OCI-LY1 (cell line): ENCODE data around the gene AGR3.

Experiments
- H2AFZ ChIP-seq: fragments of 200-600 bp; sonication (generic), shearing (Covaris generic); 2 replicates; pipeline ENCODE4 v1.6.0; 2014; ENCODE audit warnings: antibody characterized with exemption, mild to moderate bottlenecking, low read length
- H3F3A ChIP-seq: fragments of 200-600 bp; sonication (generic), shearing (Covaris generic); 2 replicates; pipeline ENCODE4 v1.6.0; 2014; ENCODE audit warnings: mild to moderate bottlenecking, antibody characterized with exemption, low read length, moderate library complexity; ENCODE audit not compliant: insufficient read depth
- H3K27ac ChIP-seq: fragments of 200-600 bp; sonication (generic); 2 replicates; pipeline ENCODE4 v1.5.1; 2014; ENCODE audit warnings: low read length, mixed run types, mild to moderate bottlenecking, low read depth; ENCODE audit not compliant: poor library complexity, severe bottlenecking
- H3K27me3 ChIP-seq: fragments of 200-600 bp; sonication (generic); 2 replicates; pipeline ENCODE4 v1.6.0; 2014; ENCODE audit warnings: antibody characterized with exemption, mild to moderate bottlenecking, low read length, moderate library complexity; ENCODE audit not compliant: insufficient read depth
- H3K36me3 ChIP-seq: fragments of 200-600 bp; sonication (generic); 2 replicates; pipeline ENCODE4 v1.6.1; 2014; ENCODE audit warnings: mild to moderate bottlenecking, antibody characterized with exemption, low read length, moderate library complexity, mixed read lengths; ENCODE audit not compliant: insufficient read depth
- H3K4me1 ChIP-seq: fragments of 200-600 bp; sonication (generic); 2 replicates; pipeline ENCODE4 v1.5.1; 2014; ENCODE audit warnings: mild to moderate bottlenecking, low read length, moderate library complexity; ENCODE audit not compliant: insufficient read depth, severe bottlenecking
- H3K4me2 ChIP-seq: fragments of 200-600 bp; sonication (generic), shearing (Covaris generic); 2 replicates; pipeline ENCODE4 v1.6.1; 2014; ENCODE audit warnings: low read length
- H3K4me3 ChIP-seq: fragments of 200-600 bp; sonication (generic); 2 replicates; pipeline ENCODE4 v1.5.1; 2014; ENCODE audit warnings: low read length, low read depth, mild to moderate bottlenecking, mixed read lengths; ENCODE audit not compliant: poor library complexity, severe bottlenecking
- H3K79me2 ChIP-seq: fragments of 200-600 bp; shearing (Covaris generic); 2 replicates; pipeline ENCODE4 v1.6.1; 2016; ENCODE audit warnings: mixed run types, low read length, mixed read lengths; ENCODE audit not compliant: insufficient read depth
- H3K9ac ChIP-seq: fragments of 200-600 bp; sonication (generic), shearing (Covaris generic); 2 replicates; pipeline ENCODE4 v1.6.1; 2014; ENCODE audit warnings: mild to moderate bottlenecking, low read length, mixed read lengths
- H3K9me2 ChIP-seq: fragments of 200-600 bp; sonication (generic), shearing (Covaris generic); 2 replicates; pipeline ENCODE4 v1.6.1; 2014; ENCODE audit warnings: low read depth, mild to moderate bottlenecking, low read length, mixed read lengths
- H3K9me3 ChIP-seq: fragments of 200-600 bp; shearing (Covaris generic); 2 replicates; pipeline ENCODE4 v1.6.1; 2014; ENCODE audit warnings: low read length, mixed read lengths
- H4K20me1 ChIP-seq: fragments of 200-600 bp; sonication (generic), shearing (Covaris generic); 2 replicates; pipeline ENCODE4 v1.6.0; 2016; ENCODE audit warnings: mild to moderate bottlenecking, low read length; ENCODE audit not compliant: insufficient read depth
- EZH2 ChIP-seq: fragments of 200-600 bp; sonication (generic), shearing (Covaris generic); IDR thresholded peaks from 2 replicates; pipeline ENCODE4 v1.8.0; 2017; ENCODE audit warnings: borderline replicate concordance, mixed run types, mild to moderate bottlenecking, antibody characterized with exemption, low read length, moderate library complexity, mixed read lengths
- TF ChIP-seq, protein P1 (sequence below): fragments of 200-600 bp; sonication (generic), shearing (Covaris generic); IDR thresholded peaks from 2 replicates; pipeline ENCODE4 v1.5.1; 2017; ENCODE audit warnings: mild to moderate bottlenecking, antibody characterized with exemption, low read length, moderate library complexity, mixed read lengths

AGR3 gene

DNA sequence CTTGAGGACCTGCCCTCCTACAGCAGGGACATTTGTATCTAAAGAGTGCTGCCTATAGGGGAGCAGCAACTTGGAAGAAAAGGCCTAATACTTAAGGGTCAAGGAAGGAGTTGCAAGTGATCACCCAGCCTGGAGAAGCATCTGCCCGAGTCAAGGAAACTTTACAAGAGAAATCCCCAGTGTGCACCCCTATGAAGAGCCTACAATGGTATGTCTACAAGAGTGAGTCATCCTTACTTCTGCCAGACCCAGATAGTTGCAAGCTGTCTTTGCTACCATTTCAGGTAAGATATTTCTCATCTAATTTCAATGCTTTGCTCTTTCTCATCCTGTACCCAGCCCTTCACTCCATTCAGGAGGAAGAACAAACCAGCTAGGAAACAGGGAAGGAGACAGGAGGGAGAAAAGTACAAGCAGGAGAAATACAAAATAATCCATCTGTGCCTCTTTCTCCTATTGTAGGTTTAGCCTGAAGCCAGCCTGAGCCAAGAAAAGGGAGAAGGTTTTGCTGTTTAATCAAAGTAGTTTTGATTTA, 34.4 kb upstream of the AGR3 start:
- Histone ChIP-seq H3F3A (no peaks in the 10 kb centered on the region), H3K36me3 (no peaks in the 10 kb centered on the region), H3K4me2 (peak overlapping the region; percentile 30), H3K27me3 (no peaks in the 10 kb centered on the region), H3K9ac (peak overlapping the region; percentile 2; the same call in 1 of the 2 replicates), H3K4me3 (peak overlapping the region; percentile 49), H3K9me2 (no peaks in the 10 kb centered on the region), H3K27ac (peak overlapping the region; percentile 39), H3K79me2 (no peaks in the 10 kb centered on the region), H2AFZ (no peak overlapping the region), H4K20me1 (no peaks in the 10 kb centered on the region), H3K9me3 (no peaks in the 10 kb centered on the region), H3K4me1 (peaks cover 35% of the 10 kb centered on the region)
- no peak for TF ChIP-seq EZH2
- TF ChIP-seq, protein P1, sequence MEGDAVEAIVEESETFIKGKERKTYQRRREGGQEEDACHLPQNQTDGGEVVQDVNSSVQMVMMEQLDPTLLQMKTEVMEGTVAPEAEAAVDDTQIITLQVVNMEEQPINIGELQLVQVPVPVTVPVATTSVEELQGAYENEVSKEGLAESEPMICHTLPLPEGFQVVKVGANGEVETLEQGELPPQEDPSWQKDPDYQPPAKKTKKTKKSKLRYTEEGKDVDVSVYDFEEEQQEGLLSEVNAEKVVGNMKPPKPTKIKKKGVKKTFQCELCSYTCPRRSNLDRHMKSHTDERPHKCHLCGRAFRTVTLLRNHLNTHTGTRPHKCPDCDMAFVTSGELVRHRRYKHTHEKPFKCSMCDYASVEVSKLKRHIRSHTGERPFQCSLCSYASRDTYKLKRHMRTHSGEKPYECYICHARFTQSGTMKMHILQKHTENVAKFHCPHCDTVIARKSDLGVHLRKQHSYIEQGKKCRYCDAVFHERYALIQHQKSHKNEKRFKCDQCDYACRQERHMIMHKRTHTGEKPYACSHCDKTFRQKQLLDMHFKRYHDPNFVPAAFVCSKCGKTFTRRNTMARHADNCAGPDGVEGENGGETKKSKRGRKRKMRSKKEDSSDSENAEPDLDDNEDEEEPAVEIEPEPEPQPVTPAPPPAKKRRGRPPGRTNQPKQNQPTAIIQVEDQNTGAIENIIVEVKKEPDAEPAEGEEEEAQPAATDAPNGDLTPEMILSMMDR: no peak

DNA sequence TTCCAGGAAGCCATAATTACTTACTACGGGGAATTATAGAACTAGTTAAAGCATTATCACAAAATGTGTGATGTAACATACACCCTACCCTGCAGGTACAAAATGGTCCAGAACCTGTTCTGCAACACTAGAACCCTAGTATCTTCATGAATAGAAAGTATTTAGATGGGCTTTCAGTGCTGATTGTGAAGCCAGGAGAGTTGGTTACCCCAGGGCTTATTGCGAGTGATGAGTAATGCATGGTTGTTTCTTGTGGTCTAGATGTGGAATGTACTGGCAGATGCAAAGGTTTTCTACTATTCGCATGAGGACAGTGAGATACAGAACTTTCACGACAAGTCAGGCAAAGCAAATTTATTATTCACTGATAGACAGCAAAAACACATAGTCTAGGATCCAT, 33.6 kb upstream of the AGR3 start:
- no peaks in the 10 kb centered on the region for H3K9me3 ChIP-seq
- H3F3A ChIP-seq: no peaks in the 10 kb centered on the region
- H3K4me3 ChIP-seq: no peak overlapping the region
- H3K36me3 ChIP-seq: no peaks in the 10 kb centered on the region
- no peak overlapping the region for H3K27ac ChIP-seq
- H4K20me1 ChIP-seq: no peaks in the 10 kb centered on the region
- H3K27me3 ChIP-seq: no peaks in the 10 kb centered on the region
- no peak for TF ChIP-seq EZH2
- TF ChIP-seq, protein P1: no peak
- no peaks in the 10 kb centered on the region for H3K9me2 ChIP-seq
- no peaks in the 10 kb centered on the region for H3K79me2 ChIP-seq
- no peak overlapping the region for H2AFZ ChIP-seq
- H3K9ac ChIP-seq: no peak overlapping the region
- H3K4me2 ChIP-seq: no peak overlapping the region
- peaks cover 29% of the 10 kb centered on the region for H3K4me1 ChIP-seq

DNA sequence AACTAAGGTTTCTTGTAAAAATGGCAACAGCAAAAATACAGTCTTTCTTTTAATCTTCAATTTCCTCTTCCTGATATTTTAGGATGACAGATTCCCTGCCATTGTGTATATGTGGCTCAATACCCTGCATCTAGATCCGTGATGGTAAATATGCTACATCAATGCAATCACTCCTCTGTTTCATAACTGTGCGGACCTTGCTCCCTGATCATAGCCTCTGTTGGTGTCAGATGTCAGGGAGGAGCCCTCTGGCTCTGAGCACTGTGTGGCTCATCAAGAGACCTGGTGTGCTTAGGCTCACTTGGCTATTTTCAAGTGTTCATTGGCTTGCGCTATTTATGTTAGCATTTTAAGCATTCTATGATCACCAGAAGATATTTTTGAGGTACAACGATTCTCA, 33.0 kb upstream of the AGR3 start:
- Histone ChIP-seq H3K27ac (no peak overlapping the region), H3K9ac (no peak overlapping the region), H3K9me3 (no peaks in the 10 kb centered on the region), H3K4me3 (no peak overlapping the region), H4K20me1 (no peaks in the 10 kb centered on the region), H3F3A (no peaks in the 10 kb centered on the region), H3K79me2 (no peaks in the 10 kb centered on the region), H3K36me3 (no peaks in the 10 kb centered on the region), H3K4me2 (no peak overlapping the region), H2AFZ (no peak overlapping the region), H3K4me1 (peaks cover 29% of the 10 kb centered on the region), H3K27me3 (no peaks in the 10 kb centered on the region), H3K9me2 (no peaks in the 10 kb centered on the region)
- no peak for TF ChIP-seq EZH2
- TF ChIP-seq, protein P1: no peak
